CD14-positive monocyte (primary cell): Measurements from ENCODE around the gene RANBP3. TPM values are rescaled to one million over a fixed set of nuclear protein-coding genes. Genes with fewer than 3 reads are reported as not detected.
A peak's percentile ranks its signal among the peaks of the same experiment; 100 is the strongest.
"Not testable (repeated sequence)": the region's sequence is repeated elsewhere in the genome, so short reads cannot be mapped to it uniquely, and the experiment has no call there.

Experiments used
- DNase-seq, 3 donors: peaks; one replicate each; pipeline ENCODE4 v3.0.0-alpha.2; 2011 to 2022
- H2AFZ ChIP-seq: 2 replicates; pipeline ENCODE4 v1.6.0; 2012; ENCODE audit warnings: mild to moderate bottlenecking, low read depth, low read length, inconsistent platforms; ENCODE audit not compliant: insufficient read depth, poor library complexity, severe bottlenecking
- H3K27ac ChIP-seq, 2 donors: 1 replicate in 1 of 2; 2 replicates in 1 of 2; pipeline ENCODE4 v1.5.1; 2012 to 2013; ENCODE audit warnings: low read length in 2 of 2, control low read depth in 1 of 2, inconsistent platforms in 1 of 2, low read depth in 1 of 2, mild to moderate bottlenecking in 1 of 2
- H3K27me3 ChIP-seq, 2 donors: one replicate each; pipeline versions ENCODE4 v1.6.0 to v1.6.1; 2011 to 2013; ENCODE audit warnings: low read length in 2 of 2; ENCODE audit not compliant: control insufficient read depth in 2 of 2, insufficient read depth in 2 of 2
- H3K36me3 ChIP-seq, 2 donors: replicated peaks in 1 of 2; 1 replicate in 1 of 2; 2 replicates in 1 of 2; pipeline versions ENCODE4 v1.5.1 to v1.6.1; 2012 to 2013; ENCODE audit warnings: low read length in 2 of 2, control low read depth in 1 of 2, inconsistent platforms in 1 of 2, mild to moderate bottlenecking in 1 of 2; ENCODE audit not compliant: insufficient read depth in 2 of 2, control insufficient read depth in 1 of 2
- H3K4me1 ChIP-seq, 2 donors: 1 replicate in 1 of 2; 2 replicates in 1 of 2; pipeline versions ENCODE4 v1.5.1 to v1.6.1; 2012 to 2013; ENCODE audit warnings: low read length in 2 of 2, control low read depth in 1 of 2, inconsistent platforms in 1 of 2, mild to moderate bottlenecking in 1 of 2, moderate library complexity in 1 of 2; ENCODE audit not compliant: insufficient read depth in 2 of 2, control insufficient read depth in 1 of 2
- H3K4me2 ChIP-seq: replicated peaks from 2 replicates; pipeline ENCODE3; 2012; ENCODE audit warnings: low read length, moderate library complexity, mild to moderate bottlenecking; ENCODE audit not compliant: poor library complexity, severe bottlenecking; ENCODE audit errors: extremely low read depth
- H3K4me3 ChIP-seq, 3 experiments: fragments of 200-600 bp in 1 of 3; sonication (generic) in 1 of 3; replicated peaks in 1 of 3; 1 replicate in 2 of 3; 2 replicates in 1 of 3; pipeline ENCODE4 v1.5.1; 2011 to 2013; ENCODE audit warnings: low read length in 3 of 3, mild to moderate bottlenecking in 3 of 3, control low read depth in 2 of 3, low read depth in 2 of 3, inconsistent platforms in 1 of 3, moderate library complexity in 1 of 3
- H3K79me2 ChIP-seq: 2 replicates; pipeline ENCODE4 v1.6.0; 2012; ENCODE audit warnings: mild to moderate bottlenecking, control low read depth, inconsistent platforms, low read length, moderate library complexity; ENCODE audit not compliant: insufficient read depth
- H3K9ac ChIP-seq: 2 replicates; pipeline ENCODE4 v1.6.0; 2017; ENCODE audit warnings: low read length, mild to moderate bottlenecking; ENCODE audit not compliant: insufficient read depth, poor library complexity, severe bottlenecking
- H3K9me3 ChIP-seq, 2 donors: replicated peaks in 1 of 2; 1 replicate in 1 of 2; 2 replicates in 1 of 2; pipeline versions ENCODE4 v1.5.1 to v1.6.1; 2012 to 2013; ENCODE audit warnings: low read length in 2 of 2, control low read depth in 1 of 2; ENCODE audit not compliant: control insufficient read depth in 1 of 2, insufficient read depth in 1 of 2
- H4K20me1 ChIP-seq: 2 replicates; pipeline ENCODE4 v1.6.0; 2012; ENCODE audit warnings: mild to moderate bottlenecking, low read length, control low read depth, moderate library complexity; ENCODE audit not compliant: insufficient read depth
- H3K27ac Mint-ChIP-seq, 7 donors: one replicate each; pipeline ENCODE4 v1.8.0; 2020; ENCODE audit warnings: mild to moderate bottlenecking in 7 of 7, mixed read lengths in 7 of 7, moderate library complexity in 6 of 7, inconsistent platforms in 2 of 7
- H3K27me3 Mint-ChIP-seq, 3 donors: one replicate each; pipeline ENCODE4 v1.8.0; 2021 to 2022; ENCODE audit warnings: low read depth in 3 of 3, mild to moderate bottlenecking in 3 of 3, mixed read lengths in 3 of 3, moderate library complexity in 3 of 3, inconsistent platforms in 1 of 3
- H3K36me3 Mint-ChIP-seq, 2 donors: one replicate each; pipeline ENCODE4 v1.8.0; 2020; ENCODE audit warnings: mixed read lengths in 2 of 2, inconsistent platforms in 1 of 2, mild to moderate bottlenecking in 1 of 2
- H3K4me1 Mint-ChIP-seq: one replicate; pipeline ENCODE4 v1.8.0; 2020; ENCODE audit warnings: mild to moderate bottlenecking, mixed read lengths
- H3K4me3 Mint-ChIP-seq, 2 donors: one replicate each; pipeline ENCODE4 v1.8.0; 2020; ENCODE audit warnings: mild to moderate bottlenecking in 2 of 2, mixed read lengths in 2 of 2, moderate library complexity in 1 of 2
- H3K9me3 Mint-ChIP-seq, 7 donors: one replicate each; pipeline ENCODE4 v1.8.0; 2020 to 2022; ENCODE audit warnings: mixed read lengths in 7 of 7, mild to moderate bottlenecking in 6 of 7, moderate library complexity in 6 of 7, inconsistent platforms in 2 of 7
- CTCF ChIP-seq: fragments of 200-600 bp; IDR thresholded peaks from one replicate; pipeline ENCODE4 v1.8.0; 2022; ENCODE audit warnings: antibody characterized with exemption, mild to moderate bottlenecking
- WGBS: methylation state at CpG from one replicate; pipeline ENCODE4 v1.1.5; 2013; ENCODE audit warnings: missing lambda C conversion rate; ENCODE audit not compliant: insufficient coverage; 5-methylcytosine and 5-hydroxymethylcytosine counted together
- intact Hi-C, 2 donors: fragments of 100-400 bp; cut with micrococcal nuclease; formaldehyde crosslinking; loops; one replicate each; pipeline versions ENCODE4 v1.15.0 to v1.15.1; 2023
- polyA plus RNA-seq, 3 donors: library from polyadenylated mRNA; depleted of rRNA in 1 of 3; unstranded in 2 of 3; stranded (reverse) in 1 of 3; fragments of 300-500 nt in 2 of 3; fragments of >200 nt in 1 of 3; fragmentation: Illumina TruSeq in 2 of 3; gene quantifications; 1 replicate in 2 of 3; 2 replicates in 1 of 3; pipeline ENCODE4 v1.2.3, GENCODE V29; 2012 to 2021

Gene RANBP3
- polyA plus RNA-seq, 3 donors, result 4.5 to 49.5 (median 8.1) TPM

GRCh38 chr19:5964816-5965565, 12.9 kb downstream of the RANBP3 start:
- no peaks in the 10 kb centered on the region for H3K27me3 ChIP-seq
- H3K4me1 Mint-ChIP-seq, result peaks cover 57% of the 10 kb centered on the region
- H2AFZ ChIP-seq, result no peak overlapping the region
- no peak for TF ChIP-seq CTCF
- H3K27ac ChIP-seq, result no peak overlapping the region
- no peak overlapping the region for H3K9ac ChIP-seq
- peaks cover 25 to 35% of the 10 kb centered on the region in 2 donors for H3K4me1 ChIP-seq
- H3K4me3 ChIP-seq, result no peak overlapping the region
- H4K20me1 ChIP-seq, result peaks cover 96% of the 10 kb centered on the region
- no peaks in the 10 kb centered on the region for H3K9me3 Mint-ChIP-seq
- peaks cover 99% of the 10 kb centered on the region for H3K79me2 ChIP-seq
- no peak for DNase-seq
- H3K4me2 ChIP-seq, result no peak overlapping the region
- H3K4me3 Mint-ChIP-seq, result no peak overlapping the region
- peaks cover 10 to 29% of the 10 kb centered on the region in 2 donors for H3K36me3 ChIP-seq
- intact Hi-C loops, result no loop called here
- peaks cover 0 to 2% (median 2%) of the 10 kb centered on the region in 3 donors for H3K27me3 Mint-ChIP-seq
- no peaks in the 10 kb centered on the region for H3K9me3 ChIP-seq
- 100% methylated on average over 2 of the region's 5 CpGs for WGBS
- peak overlapping the region in 2 of 7 donors; percentile 60 to 84 for H3K27ac Mint-ChIP-seq
- H3K36me3 Mint-ChIP-seq, result peaks cover 15 to 30% of the 10 kb centered on the region in 2 donors

- Mint-ChIP-seq H3K4me3 (peak overlapping the region in 1 of 2 donors; percentile 9), H3K36me3 (peaks cover 15 to 31% of the 10 kb centered on the region in 2 donors), H3K27ac (peak overlapping the region in 5 of 7 donors; percentile 35 to 92 (median 53)), H3K4me1 (peaks cover 50% of the 10 kb centered on the region), H3K27me3 (peaks cover 0 to 2% (median 2%) of the 10 kb centered on the region in 3 donors), H3K9me3 (no peaks in the 10 kb centered on the region)
- Histone ChIP-seq H3K79me2 (peaks cover 99% of the 10 kb centered on the region), H3K27me3 (no peaks in the 10 kb centered on the region), H3K9me3 (no peaks in the 10 kb centered on the region), H3K9ac (no peak overlapping the region), H3K4me3 (no peak overlapping the region), H3K4me2 (no peak overlapping the region), H2AFZ (no peak overlapping the region), H3K36me3 (peaks cover 10 to 38% of the 10 kb centered on the region in 2 donors), H4K20me1 (peaks cover 96% of the 10 kb centered on the region), H3K4me1 (peaks cover 25 to 35% of the 10 kb centered on the region in 2 donors), H3K27ac (peak overlapping the region in 1 of 2 donors; percentile 77)
- no peak for TF ChIP-seq CTCF
- intact Hi-C loops, result no loop called here
- no peak for DNase-seq
- 94% methylated on average over 6 of the region's 7 CpGs for WGBS
These were observed 14.1 kb downstream of the RANBP3 start for GRCh38 chr19:5963855-5964254.

- Mint-ChIP-seq H3K36me3 (peaks cover 16 to 28% of the 10 kb centered on the region in 2 donors), H3K27ac (peak overlapping the region in 3 of 7 donors; percentile 51 to 92 (median 75)), H3K4me1 (peaks cover 44% of the 10 kb centered on the region)
- WGBS, result 83% methylated on average over 3 of the region's 6 CpGs
- H3K4me3 ChIP-seq, H3K4me2 ChIP-seq, H3K9ac ChIP-seq, H2AFZ ChIP-seq, H3K9me3 Mint-ChIP-seq, H3K9me3 ChIP-seq, H3K4me3 Mint-ChIP-seq, DNase-seq, H3K27me3 Mint-ChIP-seq, H3K27me3 ChIP-seq, intact Hi-C loops: not testable (repeated sequence)
- Histone ChIP-seq H4K20me1 (peaks cover 96% of the 10 kb centered on the region), H3K36me3 (peaks cover 13 to 44% of the 10 kb centered on the region in 2 donors), H3K4me1 (peaks cover 22 to 30% of the 10 kb centered on the region in 2 donors), H3K79me2 (peaks cover 99% of the 10 kb centered on the region), H3K27ac (peak overlapping the region in 1 of 2 donors; percentile 77)
These were observed 14.7 kb downstream of the RANBP3 start for GRCh38 chr19:5963259-5963658.
